HG02973 (cell line): Measurements from ENCODE around the gene GPR21.

Experiments used
- ATAC-seq: cut with Tn5 transposase; IDR thresholded peaks from one replicate; pipeline ENCODE4 v1.9.1; 2021; ENCODE audit warnings: moderate library complexity; ENCODE audit not compliant: unreplicated experiment

GPR21 gene

DNA sequence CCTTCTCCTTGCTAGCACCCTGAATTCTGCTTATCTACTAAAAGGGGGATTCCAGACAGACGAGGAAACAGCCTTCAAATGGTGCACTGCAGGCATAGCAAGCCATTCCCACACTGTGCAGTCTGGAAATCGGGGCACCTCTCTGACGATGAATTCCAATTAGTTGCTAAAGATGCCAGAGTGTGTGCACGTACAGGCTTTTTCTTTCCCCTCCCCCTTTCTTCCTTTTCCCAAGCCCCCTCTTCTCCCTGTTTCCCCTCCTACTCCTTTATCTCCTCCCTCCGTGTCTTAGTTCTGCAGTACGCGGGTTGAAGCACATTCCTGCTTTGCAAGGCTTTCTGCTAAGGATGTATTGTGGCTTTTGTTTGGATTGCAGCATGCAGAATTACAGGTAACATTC is at the start of gene GPR21:
Gene GPR21, plus strand, starts transcription at position 316 of the 400 bp plus-strand sequence. CDS start 900 bp downstream, outside the sequence.
- no peak for ATAC-seq

- ATAC-seq = no peak
Measured at GRCh38 chr9:122986010-122986409, 47.5 kb upstream of the GPR21 start.

GRCh38 chr9:122988141-122988540 is 45.3 kb upstream of the GPR21 start:
- no peak for ATAC-seq

GRCh38 chr9:122988920-122989621 is 44.4 kb upstream of the GPR21 start:
- peak; percentile 89 for ATAC-seq

DNA sequence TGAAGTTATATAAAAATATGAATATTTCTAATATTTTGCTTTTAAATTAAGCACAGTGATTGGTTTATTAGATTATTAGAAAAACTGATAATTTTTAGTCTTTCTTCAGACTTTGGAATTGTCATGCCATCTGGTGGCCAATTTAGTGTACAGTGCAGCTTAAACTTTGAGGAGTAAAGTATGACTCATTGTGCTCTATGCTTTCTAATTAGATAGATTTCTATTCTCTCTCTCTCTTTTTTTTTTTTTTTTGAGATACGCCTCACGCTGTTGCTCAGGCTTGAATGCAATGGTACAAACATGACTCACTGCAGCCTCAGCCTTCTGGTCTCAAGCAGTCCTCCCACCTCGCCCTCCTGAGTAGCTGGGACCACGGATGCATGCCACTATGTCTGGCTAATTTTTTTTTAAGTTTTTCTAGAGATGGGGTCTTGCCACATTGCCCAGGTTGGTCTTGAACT is 42.1 kb upstream of the GPR21 start:
- no peak for ATAC-seq

DNA sequence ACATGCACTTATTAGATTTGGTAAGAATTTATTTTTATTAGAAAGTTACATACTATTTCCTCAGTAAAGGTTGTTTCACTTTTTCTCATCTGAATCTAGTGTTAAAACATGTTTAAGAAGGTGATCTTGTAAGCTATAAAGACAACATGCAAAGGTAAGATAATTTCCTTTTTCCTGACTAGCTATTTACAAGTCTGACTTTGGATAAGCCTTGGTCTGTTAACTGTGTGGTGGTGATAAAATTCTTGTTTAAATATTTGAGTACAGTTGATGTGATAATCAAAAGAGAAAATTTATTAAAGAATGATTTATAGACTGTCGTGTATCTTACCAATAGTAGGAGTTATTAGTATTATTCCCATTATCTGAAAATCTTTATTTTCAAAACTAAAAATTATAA is 36.9 kb upstream of the GPR21 start:
- ATAC-seq = no peak

- ATAC-seq = no peak
Measured at GRCh38 chr9:122998448-122998847, 35.0 kb upstream of the GPR21 start.

GRCh38 chr9:123000371-123001068 is 32.9 kb upstream of the GPR21 start:
- ATAC-seq = no peak

GRCh38 chr9:123002754-123003153 is 30.7 kb upstream of the GPR21 start:
- ATAC-seq = no peak

GRCh38 chr9:123003466-123003865 is 30.0 kb upstream of the GPR21 start:
- no peak for ATAC-seq

- ATAC-seq = no peak
Measured at GRCh38 chr9:123005964-123006363, 27.5 kb upstream of the GPR21 start.

- no peak for ATAC-seq
Measured at GRCh38 chr9:123007269-123007668, 26.2 kb upstream of the GPR21 start.

GRCh38 chr9:123008909-123009308 is 24.6 kb upstream of the GPR21 start:
- no peak for ATAC-seq

DNA sequence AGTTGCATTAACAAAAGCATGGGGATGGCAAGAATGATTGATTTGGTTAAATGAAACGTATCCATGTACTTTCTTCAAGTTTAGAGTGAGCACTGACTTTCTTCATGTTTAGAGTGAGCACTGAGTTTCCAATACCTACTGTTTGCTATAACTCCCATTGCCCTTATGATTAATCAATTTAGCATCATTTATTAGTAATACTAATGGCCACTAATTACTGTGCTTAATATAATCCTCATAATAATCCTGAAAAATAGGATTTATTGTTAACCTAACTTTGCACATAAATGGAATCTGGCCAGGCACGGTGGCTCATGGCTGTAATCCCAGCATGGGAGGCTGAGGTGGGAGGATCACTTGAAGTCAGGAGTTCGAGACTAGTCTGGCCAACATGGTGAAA is 22.1 kb upstream of the GPR21 start:
- ATAC-seq = no peak

DNA sequence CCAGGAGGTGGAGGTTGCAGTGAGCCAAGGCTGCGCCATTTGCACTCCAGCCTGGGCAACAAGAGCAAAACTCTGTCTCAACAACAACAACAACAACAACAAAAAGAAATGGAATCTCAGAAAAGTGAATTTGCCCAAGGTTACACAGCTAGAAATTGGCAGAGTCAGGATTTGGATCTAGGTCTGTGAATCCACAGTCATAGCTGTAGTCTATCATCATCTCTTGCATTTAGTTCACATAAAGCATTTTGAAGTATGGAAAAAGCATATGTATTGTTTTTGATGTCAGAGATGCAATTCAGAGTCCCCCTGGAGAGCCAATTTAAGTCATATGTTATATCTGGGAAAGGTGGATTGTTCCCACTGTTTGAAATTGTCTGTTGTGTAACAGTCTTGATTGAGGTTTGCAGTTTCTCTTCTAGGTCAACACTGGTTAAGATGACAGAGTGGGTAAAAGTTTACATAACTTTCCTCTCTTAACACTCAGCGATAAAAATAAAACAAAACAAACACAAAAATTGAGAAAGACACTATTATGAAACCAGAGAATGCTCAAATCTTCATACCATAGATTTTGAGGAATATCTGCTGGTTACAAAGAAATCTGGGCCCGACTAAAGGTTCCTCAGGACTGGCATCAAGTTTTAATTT is 21.5 kb upstream of the GPR21 start:
- no peak for ATAC-seq

DNA sequence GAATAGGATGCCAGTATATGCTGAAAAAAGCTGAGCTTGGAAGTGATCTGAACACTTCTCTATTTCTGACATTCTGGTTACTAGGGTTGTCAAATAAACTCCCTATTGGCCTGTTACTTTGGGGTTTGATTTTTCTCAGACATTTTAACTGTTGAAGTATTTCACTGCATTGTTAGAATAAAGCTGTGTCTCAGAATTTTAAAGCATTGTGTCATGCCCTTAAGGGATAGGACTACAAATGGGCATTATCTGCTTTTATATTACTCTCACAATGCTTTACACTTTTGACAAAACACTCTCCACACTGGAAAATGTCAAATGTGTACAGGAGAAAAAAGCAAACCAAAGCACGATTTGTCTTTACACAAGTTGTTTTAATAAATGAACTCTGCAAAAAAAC is 16.8 kb upstream of the GPR21 start:
- ATAC-seq = no peak

DNA sequence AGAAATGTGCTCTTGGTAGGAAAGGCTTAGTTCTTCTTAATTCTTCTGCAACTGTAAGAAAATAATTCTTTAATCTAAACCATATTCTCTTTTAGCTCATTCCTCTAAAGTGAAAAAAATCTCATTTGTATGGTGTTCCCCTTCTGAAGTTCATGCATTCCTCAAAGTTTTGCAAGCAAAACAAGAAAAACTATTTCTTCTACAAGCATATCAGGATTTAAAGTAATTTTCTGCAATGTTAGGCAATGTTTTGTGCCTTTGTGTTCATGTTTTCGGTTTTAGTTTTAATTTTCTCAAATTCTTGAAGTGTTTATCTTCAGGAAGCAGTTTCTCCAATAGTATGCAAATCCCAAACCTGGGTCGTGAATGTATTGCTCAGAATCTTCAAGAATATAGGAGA is 12.7 kb upstream of the GPR21 start:
- no peak for ATAC-seq

DNA sequence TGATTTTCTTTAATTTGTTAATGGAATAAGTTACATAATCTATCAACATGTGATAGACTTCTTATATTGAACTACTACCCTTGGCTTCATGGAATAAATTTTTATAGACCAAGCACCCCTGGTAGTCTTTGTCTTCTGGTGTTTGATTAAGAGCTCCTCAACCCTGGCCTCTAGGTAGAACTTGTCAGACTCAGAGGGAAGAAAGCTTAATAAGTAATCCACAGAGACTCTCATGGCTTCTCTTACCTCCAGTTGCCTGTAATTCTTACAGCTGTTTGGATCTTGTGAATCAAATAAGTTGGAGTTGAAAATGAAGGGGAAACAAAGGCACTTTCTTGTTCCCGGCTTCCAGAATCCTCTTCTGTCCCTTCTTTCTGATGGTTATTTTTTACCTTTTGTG is 7.0 kb upstream of the GPR21 start:
- no peak for ATAC-seq

DNA sequence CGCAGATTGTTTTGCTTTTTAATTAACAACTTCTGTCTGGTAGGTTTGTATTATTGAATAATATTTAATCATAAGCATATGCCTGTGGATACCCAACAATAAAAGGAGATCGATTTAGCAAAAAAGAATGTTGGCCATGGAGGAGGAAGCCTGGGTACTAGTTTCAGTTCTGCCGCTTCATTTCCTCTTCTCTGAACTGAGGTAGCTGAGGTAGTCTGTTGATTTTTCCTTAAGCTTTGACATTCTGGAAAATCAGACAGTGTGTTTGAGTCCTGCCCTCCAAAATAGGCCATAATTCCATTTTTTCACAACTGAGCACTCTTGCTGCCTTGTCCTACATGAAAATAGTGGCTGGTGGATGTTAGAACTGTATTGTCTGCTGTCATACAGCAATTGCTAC is 6.0 kb upstream of the GPR21 start:
- ATAC-seq = no peak

DNA sequence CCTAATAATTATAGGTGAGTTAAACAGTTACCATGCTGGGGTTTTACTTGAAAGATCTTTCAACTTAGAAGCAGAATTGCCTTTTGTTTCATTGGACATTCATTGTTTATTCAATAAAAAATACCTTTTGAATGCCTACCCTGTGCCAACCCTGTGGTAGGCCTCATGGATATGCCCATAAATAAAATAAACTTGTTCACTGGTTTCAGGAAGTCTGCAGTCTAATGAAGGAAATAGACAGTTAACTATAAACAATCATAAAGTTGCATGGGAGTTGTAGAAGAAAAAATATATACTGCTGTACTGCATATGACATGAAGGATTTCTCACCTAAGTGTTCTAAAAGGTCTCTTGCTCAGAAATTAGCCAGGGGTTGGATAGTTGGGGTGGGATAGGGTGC is 5.3 kb upstream of the GPR21 start:
- no peak for ATAC-seq

DNA sequence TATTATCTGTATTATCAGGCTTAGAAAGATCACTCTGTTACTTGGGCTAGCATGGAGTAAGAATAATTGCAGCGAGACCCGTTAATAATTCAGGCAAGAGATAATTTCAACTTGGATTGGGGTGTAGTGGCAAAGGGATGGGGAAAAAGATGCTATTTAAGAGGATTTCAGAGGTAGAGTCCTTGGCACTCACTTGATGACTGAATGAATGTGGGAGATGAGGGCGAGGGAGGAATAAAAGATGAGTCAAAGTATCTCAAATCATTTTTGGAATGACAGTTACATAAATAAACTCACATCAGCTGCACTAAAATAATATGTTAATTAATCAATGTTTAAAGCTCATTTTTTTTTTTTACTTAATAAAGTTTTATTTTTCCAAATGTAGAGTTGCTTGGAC is 4.5 kb upstream of the GPR21 start:
- no peak for ATAC-seq

- ATAC-seq = no peak
Measured at GRCh38 chr9:123031963-123032362, 1.5 kb upstream of the GPR21 start.
